OCI-LY3 (cell line): ENCODE data around the gene UBASH3A.

Experiments used
- CTCF ChIP-seq: fragments of 200-600, 300-600 bp; sonication (generic); IDR thresholded peaks from 2 replicates; pipeline ENCODE4 v1.5.1; 2014; ENCODE audit warnings: antibody characterized with exemption, low read length, low read depth
- EZH2phosphoT487 ChIP-seq: fragments of 200-600 bp; shearing (Covaris generic); IDR thresholded peaks from 2 replicates; pipeline ENCODE4 v1.6.1; 2018; ENCODE audit warnings: antibody characterized with exemption, mixed run types, low read depth

DNA sequence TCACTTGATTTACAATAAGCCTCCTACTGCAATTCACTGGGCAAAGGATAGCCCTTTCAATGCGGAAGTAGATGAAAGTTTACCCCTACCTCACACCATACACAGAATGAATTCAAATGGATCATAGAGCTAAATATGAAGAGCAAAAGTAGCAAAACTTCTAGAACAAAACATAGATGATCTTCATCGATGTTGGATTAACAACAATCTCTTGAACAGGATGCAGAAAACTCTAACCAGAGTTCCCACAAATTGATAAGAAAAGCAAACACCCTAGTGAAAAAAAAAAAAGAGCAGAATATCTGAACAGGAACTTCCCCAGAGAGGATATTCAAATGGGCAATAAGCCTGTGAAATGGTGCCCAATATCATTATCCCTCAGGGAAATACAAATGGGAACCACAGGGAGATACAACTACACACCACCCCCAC lies 1.9 kb upstream of the UBASH3A start:
- TF ChIP-seq CTCF, result no peak
- TF ChIP-seq EZH2phosphoT487, result no peak
